ENCODE results near the gene CPNE5. TPM values are rescaled to one million over a fixed set of nuclear protein-coding genes. Genes with fewer than 3 reads are reported as not detected.

CPNE5 gene
- total and polyA plus RNA-seq, 9 of the 15 experiments (the other 6 are each of a cell fraction or from before 2014, with no cell fraction given), result 0.14 to 1.0 (median 0.46) TPM; not detected in 2

- TF ChIP-seq SLC30A9 (CRISPR knock-in tag; IDR thresholded peaks at IDR 0.05) (no peak), FOXK1 (CRISPR knock-in tag; IDR thresholded peaks at IDR 0.05; ENCODE audit: borderline replicate concordance) (no peak), ELF2 (CRISPR knock-in tag; IDR thresholded peaks at IDR 0.05) (no peak), SMARCA5 (IDR thresholded peaks at IDR 0.05) (peak; percentile 77; the same call in 1 of the 2 replicates), NFIX (CRISPR knock-in tag; IDR thresholded peaks at IDR 0.05; ENCODE audit: low read depth) (no peak), ZBTB7A (IDR thresholded peaks at IDR 0.05; ENCODE audit: borderline replicate concordance, control insufficient read depth, low read depth, low read length) (no peak; the same call in 1 of the 2 replicates), ZNF175 (CRISPR knock-in tag; IDR thresholded peaks at IDR 0.05; ENCODE audit: low read depth) (peak; percentile 91), TCF7 (IDR thresholded peaks at IDR 0.05; ENCODE audit: borderline replicate concordance) (no peak), BMI1 (IDR thresholded peaks at IDR 0.05; ENCODE audit: low read length) (no peak), CXXC5 (CRISPR knock-in tag; IDR thresholded peaks at IDR 0.05) (peak; percentile 48), FOSL1 (tag; conservative IDR thresholded peaks at IDR 0.05) (peak; percentile 98), MECOM (CRISPR knock-in tag; IDR thresholded peaks at IDR 0.05) (peak; percentile 79), NR1H2 (CRISPR knock-in tag; IDR thresholded peaks at IDR 0.05) (no peak)
- TF ChIP-seq, protein P1, sequence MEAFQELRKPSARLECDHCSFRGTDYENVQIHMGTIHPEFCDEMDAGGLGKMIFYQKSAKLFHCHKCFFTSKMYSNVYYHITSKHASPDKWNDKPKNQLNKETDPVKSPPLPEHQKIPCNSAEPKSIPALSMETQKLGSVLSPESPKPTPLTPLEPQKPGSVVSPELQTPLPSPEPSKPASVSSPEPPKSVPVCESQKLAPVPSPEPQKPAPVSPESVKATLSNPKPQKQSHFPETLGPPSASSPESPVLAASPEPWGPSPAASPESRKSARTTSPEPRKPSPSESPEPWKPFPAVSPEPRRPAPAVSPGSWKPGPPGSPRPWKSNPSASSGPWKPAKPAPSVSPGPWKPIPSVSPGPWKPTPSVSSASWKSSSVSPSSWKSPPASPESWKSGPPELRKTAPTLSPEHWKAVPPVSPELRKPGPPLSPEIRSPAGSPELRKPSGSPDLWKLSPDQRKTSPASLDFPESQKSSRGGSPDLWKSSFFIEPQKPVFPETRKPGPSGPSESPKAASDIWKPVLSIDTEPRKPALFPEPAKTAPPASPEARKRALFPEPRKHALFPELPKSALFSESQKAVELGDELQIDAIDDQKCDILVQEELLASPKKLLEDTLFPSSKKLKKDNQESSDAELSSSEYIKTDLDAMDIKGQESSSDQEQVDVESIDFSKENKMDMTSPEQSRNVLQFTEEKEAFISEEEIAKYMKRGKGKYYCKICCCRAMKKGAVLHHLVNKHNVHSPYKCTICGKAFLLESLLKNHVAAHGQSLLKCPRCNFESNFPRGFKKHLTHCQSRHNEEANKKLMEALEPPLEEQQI (IDR thresholded peaks at IDR 0.05), result no peak
- TF ChIP-seq, protein P2, sequence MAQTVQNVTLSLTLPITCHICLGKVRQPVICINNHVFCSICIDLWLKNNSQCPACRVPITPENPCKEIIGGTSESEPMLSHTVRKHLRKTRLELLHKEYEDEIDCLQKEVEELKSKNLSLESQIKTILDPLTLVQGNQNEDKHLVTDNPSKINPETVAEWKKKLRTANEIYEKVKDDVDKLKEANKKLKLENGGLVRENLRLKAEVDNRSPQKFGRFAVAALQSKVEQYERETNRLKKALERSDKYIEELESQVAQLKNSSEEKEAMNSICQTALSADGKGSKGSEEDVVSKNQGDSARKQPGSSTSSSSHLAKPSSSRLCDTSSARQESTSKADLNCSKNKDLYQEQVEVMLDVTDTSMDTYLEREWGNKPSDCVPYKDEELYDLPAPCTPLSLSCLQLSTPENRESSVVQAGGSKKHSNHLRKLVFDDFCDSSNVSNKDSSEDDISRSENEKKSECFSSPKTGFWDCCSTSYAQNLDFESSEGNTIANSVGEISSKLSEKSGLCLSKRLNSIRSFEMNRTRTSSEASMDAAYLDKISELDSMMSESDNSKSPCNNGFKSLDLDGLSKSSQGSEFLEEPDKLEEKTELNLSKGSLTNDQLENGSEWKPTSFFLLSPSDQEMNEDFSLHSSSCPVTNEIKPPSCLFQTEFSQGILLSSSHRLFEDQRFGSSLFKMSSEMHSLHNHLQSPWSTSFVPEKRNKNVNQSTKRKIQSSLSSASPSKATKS (CRISPR knock-in tag; IDR thresholded peaks at IDR 0.05), result no peak
- TF ChIP-seq, protein P3, sequence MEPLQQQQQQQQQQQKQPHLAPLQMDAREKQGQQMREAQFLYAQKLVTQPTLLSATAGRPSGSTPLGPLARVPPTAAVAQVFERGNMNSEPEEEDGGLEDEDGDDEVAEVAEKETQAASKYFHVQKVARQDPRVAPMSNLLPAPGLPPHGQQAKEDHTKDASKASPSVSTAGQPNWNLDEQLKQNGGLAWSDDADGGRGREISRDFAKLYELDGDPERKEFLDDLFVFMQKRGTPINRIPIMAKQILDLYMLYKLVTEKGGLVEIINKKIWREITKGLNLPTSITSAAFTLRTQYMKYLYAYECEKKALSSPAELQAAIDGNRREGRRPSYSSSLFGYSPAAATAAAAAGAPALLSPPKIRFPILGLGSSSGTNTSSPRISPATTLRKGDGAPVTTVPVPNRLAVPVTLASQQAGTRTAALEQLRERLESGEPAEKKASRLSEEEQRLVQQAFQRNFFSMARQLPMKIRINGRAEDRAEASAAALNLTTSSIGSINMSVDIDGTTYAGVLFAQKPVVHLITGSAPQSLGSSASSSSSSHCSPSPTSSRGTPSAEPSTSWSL (CRISPR knock-in tag; IDR thresholded peaks at IDR 0.05; ENCODE audit: borderline replicate concordance), result no peak
- TF ChIP-seq, protein P4, sequence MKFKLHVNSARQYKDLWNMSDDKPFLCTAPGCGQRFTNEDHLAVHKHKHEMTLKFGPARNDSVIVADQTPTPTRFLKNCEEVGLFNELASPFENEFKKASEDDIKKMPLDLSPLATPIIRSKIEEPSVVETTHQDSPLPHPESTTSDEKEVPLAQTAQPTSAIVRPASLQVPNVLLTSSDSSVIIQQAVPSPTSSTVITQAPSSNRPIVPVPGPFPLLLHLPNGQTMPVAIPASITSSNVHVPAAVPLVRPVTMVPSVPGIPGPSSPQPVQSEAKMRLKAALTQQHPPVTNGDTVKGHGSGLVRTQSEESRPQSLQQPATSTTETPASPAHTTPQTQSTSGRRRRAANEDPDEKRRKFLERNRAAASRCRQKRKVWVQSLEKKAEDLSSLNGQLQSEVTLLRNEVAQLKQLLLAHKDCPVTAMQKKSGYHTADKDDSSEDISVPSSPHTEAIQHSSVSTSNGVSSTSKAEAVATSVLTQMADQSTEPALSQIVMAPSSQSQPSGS (CRISPR knock-in tag; IDR thresholded peaks at IDR 0.05), result no peak
- TF ChIP-seq, protein P5, sequence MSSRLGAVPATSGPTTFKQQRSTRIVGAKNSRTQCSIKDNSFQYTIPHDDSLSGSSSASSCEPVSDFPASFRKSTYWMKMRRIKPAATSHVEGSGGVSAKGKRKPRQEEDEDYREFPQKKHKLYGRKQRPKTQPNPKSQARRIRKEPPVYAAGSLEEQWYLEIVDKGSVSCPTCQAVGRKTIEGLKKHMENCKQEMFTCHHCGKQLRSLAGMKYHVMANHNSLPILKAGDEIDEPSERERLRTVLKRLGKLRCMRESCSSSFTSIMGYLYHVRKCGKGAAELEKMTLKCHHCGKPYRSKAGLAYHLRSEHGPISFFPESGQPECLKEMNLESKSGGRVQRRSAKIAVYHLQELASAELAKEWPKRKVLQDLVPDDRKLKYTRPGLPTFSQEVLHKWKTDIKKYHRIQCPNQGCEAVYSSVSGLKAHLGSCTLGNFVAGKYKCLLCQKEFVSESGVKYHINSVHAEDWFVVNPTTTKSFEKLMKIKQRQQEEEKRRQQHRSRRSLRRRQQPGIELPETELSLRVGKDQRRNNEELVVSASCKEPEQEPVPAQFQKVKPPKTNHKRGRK (tag; IDR thresholded peaks at IDR 0.05), result no peak
Observed at GRCh38 chr6:36820700-36821580, 18.3 kb downstream of the CPNE5 start (continued).
